ENCODE measurements around the gene SLC25A48. TPM values are rescaled to one million over a fixed set of nuclear protein-coding genes. Genes with fewer than 3 reads are reported as not detected.

The SLC25A48 gene, protein sequence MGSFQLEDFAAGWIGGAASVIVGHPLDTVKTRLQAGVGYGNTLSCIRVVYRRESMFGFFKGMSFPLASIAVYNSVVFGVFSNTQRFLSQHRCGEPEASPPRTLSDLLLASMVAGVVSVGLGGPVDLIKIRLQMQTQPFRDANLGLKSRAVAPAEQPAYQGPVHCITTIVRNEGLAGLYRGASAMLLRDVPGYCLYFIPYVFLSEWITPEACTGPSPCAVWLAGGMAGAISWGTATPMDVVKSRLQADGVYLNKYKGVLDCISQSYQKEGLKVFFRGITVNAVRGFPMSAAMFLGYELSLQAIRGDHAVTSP
- total RNA-seq = not detected in 2 replicates

- DNase-seq (ENCODE audit: low read depth) = peak; percentile 7
- H3K4me3 ChIP-seq (ENCODE audit: low read depth, low read length) = peak within 1 kb of the TSS; percentile 52
- TF ChIP-seq, protein P1, sequence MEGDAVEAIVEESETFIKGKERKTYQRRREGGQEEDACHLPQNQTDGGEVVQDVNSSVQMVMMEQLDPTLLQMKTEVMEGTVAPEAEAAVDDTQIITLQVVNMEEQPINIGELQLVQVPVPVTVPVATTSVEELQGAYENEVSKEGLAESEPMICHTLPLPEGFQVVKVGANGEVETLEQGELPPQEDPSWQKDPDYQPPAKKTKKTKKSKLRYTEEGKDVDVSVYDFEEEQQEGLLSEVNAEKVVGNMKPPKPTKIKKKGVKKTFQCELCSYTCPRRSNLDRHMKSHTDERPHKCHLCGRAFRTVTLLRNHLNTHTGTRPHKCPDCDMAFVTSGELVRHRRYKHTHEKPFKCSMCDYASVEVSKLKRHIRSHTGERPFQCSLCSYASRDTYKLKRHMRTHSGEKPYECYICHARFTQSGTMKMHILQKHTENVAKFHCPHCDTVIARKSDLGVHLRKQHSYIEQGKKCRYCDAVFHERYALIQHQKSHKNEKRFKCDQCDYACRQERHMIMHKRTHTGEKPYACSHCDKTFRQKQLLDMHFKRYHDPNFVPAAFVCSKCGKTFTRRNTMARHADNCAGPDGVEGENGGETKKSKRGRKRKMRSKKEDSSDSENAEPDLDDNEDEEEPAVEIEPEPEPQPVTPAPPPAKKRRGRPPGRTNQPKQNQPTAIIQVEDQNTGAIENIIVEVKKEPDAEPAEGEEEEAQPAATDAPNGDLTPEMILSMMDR (conservative IDR thresholded peaks at IDR 0.05; ENCODE audit: low read depth, low read length) = peak; percentile 63
These were observed at the start of gene SLC25A48 for GRCh38 chr5:135834639-135835529. Gene SLC25A48, plus strand, starts transcription at chr5:135834663. Its CDS starts 185 bp downstream, at chr5:135834848.

DNA sequence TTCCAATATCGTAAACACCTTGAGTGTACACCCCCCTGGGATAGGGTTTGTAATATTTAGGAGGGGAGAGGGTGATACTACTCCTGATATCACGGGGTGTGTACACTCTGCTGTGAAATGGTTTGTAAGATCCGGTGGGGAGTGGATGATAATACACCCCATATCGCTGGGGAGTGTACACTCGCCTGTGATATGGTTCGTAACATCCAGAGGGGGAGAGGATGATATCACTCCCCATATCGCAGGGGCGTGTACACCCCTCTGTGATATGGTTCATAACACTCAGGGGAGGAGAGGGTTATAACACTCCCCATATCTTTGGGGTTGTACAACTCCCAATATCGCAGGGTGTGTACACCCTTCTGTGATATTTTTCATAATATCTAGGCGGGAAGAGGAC, 33.8 kb upstream of the SLC25A48 start:
- no peak overlapping the region for H3K4me3 ChIP-seq (ENCODE audit: low read depth, low read length)
- DNase-seq (ENCODE audit: low read depth) = no peak
- TF ChIP-seq, protein P1 (conservative IDR thresholded peaks at IDR 0.05; ENCODE audit: low read depth, low read length) = no peak

DNA sequence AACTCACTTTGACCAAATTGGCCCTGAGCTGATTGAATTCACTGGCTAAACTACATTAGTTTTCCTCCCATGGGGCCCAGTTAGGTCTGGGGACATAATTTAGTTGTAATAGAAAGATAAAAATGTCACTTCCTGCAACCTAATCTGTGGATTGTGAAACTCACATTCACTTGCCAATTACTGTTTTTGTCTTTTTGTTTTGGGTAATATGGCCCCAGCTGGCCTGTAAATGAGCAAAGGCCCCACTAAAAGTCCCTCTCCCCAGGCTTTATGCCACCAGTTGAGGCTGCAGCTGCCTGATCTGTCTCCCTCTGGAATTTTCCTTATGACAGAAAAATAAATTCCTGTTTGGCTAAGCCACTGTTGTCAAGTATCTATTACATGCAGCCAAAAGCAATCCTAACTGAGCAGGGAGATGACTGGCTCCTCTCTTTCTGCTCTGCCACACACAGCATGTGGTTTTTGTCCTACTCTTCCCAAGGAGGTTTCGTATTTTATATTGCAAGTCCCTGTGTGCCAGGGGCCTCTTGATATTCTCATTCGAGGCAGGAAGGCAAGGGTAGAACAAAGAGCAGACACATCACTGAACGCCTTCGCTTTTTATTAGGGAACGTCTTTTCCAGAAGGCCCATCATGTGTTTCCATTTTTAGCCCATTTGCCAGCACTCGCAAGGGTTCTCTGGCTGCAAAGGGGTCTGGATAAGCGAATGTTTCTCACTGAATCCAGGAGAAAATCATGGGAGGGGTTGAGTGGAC, 24.1 kb upstream of the SLC25A48 start:
- TF ChIP-seq, protein P1 (conservative IDR thresholded peaks at IDR 0.05; ENCODE audit: low read depth, low read length) = no peak
- no peak for DNase-seq (ENCODE audit: low read depth)
- H3K4me3 ChIP-seq (ENCODE audit: low read depth, low read length) = no peak overlapping the region

GRCh38 chr5:135811007-135811406, 23.5 kb upstream of the SLC25A48 start:
- no peak overlapping the region for H3K4me3 ChIP-seq (ENCODE audit: low read depth, low read length)
- no peak for DNase-seq (ENCODE audit: low read depth)
- TF ChIP-seq, protein P1 (conservative IDR thresholded peaks at IDR 0.05; ENCODE audit: low read depth, low read length) = no peak

- TF ChIP-seq, protein P1 (conservative IDR thresholded peaks at IDR 0.05; ENCODE audit: low read depth, low read length) = no peak
- no peak overlapping the region for H3K4me3 ChIP-seq (ENCODE audit: low read depth, low read length)
- no peak for DNase-seq (ENCODE audit: low read depth)
These were observed 20.7 kb upstream of the SLC25A48 start for GRCh38 chr5:135813758-135814157.

DNA sequence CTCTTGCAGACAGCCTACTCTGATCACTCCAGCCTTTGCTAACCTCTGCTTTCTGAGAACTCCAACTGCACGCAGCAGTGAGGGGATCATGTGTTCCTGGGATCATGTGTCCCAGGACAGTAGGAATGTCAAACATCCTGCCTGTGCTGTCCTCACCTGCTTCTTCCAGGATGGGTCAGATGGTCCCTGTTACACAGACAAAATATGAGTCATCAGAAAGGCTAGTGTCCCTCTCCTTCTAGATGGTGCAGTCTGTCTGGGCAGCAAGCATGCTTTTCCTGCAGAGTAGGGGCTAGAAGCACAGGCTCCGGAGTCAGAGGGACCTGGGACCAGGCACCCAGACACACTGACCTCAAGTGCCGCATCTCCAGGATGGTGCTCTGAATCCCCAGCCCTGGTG, 20.1 kb upstream of the SLC25A48 start:
- no peak for DNase-seq (ENCODE audit: low read depth)
- TF ChIP-seq, protein P1 (conservative IDR thresholded peaks at IDR 0.05; ENCODE audit: low read depth, low read length) = no peak
- H3K4me3 ChIP-seq (ENCODE audit: low read depth, low read length) = no peak overlapping the region

All from epithelial cell of proximal tubule (primary cell).